ENCODE data around the gene SLC9A1. TPM values are rescaled to one million over a fixed set of nuclear protein-coding genes. Genes with fewer than 3 reads are reported as not detected.
A peak's percentile ranks its signal among the peaks of the same experiment; 100 is the strongest.
"Not testable (repeated sequence)": the region's sequence is repeated elsewhere in the genome, so short reads cannot be mapped to it uniquely, and the experiment has no call there.

The SLC9A1 gene
- polyA plus RNA-seq, 10 donors, result 10.0 to 19.9 (median 15.3) TPM

DNA sequence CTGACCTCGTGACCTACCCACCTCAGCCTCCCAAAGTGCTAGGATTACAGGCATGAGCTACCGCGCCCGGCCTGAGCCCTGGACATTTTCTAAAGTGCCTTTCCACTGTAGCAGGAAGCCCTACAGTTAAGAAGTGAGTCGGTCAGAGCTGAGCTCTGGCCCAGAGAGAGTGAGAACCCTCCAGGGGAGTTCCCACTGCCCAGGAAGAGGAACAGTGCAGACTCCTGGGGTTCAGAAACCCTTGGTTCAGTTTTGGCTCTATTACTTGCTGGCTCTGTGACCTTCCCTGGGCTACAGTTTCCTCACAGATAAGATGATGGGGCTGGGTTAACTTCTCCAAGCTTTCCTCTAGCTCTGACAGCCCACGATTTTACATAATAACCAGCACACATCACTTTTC is 20.9 kb downstream of the SLC9A1 start:
- no peak for DNase-seq

DNA sequence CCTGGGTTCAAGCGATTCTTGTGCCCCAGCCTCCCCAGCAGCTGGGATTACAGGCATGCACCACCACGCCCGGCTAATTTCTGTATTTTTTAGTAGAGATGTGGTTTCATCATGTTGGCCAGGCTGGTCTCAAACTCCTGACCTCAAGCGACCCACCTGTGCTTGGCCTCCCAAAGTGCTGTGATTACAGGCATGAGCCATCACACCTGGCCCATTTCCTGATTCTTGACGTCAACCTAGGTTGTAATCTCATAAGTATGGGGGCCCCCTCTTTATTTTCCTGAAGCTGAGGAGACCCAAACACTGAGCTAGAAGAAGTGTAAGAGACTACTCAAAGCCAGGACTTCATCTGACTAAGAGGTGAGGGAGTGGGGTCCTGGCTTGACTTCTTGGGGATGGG is 21.8 kb downstream of the SLC9A1 start:
- no peak for DNase-seq

DNA sequence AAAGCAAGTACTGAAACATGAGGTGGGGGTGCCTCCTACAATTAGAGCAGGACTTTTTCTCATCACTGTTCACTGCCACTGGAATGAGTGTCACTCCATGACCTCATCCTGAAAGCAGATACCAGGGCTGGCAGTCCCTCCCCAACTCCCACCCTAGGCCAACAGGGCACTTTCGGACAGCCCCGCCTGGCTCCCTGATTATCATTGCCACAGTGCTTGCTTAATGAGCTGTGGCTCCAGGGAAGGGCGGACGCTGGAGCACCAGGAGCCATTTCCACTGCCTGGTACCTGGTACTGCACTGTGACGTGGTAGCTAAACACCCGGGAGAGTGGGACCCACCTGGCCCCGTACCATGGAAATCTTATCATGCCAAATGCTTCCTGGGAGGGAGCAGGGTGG is 22.3 kb downstream of the SLC9A1 start:
- DNase-seq, result no peak

DNA sequence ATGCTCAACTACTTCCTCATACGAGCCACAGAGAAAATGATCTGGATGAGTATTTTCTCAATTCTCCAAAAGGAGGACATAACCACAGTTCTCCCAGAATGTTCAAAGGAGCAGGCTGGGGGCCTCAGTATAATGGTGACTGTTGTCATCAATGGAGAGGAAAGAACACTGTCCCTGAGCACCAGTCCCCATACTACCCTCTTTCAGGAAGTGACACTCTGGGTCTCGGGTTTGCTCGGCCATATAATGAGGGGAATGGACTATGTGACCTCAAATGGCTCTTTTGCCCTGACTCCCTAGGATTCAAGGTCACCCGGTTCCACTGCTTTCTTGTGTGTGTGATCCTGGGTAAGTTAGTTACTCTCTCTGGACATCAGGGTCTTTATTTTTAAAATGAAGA is 22.8 kb downstream of the SLC9A1 start:
- no peak for DNase-seq

DNA sequence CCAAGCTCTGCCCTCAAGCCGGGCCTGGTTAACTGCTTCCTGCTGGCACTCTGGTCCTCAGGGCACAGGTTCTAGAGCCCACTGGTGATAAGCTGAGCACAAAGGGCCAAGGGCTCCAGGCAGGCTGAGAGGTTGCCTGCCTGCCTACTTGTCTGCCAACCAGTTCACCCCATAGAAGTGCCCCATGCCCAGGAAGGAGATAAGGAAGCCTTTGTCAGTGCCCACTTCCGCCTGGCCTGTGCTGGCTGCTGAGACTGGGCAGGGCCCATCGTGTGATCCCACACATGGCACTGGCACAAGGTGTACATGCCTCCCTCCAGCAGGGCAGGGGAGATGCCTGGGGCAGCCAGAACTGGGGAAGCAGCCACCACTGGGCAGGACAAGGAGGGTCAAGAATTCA is 24.1 kb downstream of the SLC9A1 start:
- no peak for DNase-seq

DNA sequence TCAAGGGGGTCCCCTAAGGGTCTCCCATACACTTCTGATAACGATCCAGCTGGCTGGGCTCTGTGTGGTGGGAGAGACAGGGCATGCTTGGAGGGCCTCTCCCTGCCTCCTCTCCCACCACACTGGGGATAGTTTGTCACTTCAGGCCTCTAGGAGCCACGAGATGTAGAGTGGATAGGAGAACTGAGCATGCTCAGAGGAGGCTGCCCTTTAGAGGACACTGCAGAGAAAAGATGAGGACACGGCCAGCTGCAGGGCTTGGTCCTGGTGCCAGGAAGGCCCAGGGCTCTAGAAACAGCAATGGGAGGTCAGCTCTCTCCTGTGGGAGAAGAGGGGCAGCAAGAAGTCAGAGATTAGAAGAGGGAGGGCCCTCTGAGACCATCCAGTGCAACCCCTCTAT is 25.7 kb downstream of the SLC9A1 start:
- DNase-seq, result no peak

DNA sequence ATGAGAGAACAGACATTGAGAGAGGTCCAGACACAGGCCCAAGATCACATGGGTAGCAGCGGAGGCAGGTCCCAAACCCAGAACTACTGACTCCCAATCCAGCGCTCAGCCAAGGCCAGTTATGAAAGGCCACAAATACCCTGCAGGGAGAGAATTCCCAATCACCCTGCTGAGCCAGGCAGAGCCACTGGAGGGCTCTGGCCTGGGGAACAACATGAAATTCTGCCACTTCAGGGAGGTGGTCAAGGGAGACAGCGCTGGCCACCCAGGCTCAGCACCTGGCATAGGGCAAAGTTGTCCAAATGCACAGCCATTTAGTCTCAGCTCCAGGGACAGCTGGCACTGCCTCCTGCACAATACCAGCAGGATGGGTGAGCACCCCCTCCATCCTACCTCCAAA is 27.5 kb downstream of the SLC9A1 start:
- no peak for DNase-seq

DNA sequence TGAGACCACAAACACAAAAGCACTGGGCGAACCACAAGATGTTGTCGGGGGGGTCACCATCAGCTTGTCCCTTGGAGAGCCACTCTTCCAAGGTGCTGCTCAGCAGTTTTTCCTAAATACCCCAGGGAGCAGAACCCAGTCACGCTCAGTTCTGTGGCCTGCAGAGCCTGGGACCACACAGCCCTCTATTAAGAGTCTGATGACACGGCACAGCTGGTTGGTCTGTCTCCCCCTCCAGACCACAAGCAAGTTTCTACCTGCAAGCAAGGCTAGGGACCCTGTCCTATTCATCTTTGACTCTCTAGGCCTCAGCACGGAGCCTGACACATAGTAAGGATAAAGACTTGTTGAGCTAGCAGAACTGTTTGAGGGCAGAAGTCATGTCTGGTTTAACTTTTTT is 28.5 kb downstream of the SLC9A1 start:
- DNase-seq, result no peak

DNA sequence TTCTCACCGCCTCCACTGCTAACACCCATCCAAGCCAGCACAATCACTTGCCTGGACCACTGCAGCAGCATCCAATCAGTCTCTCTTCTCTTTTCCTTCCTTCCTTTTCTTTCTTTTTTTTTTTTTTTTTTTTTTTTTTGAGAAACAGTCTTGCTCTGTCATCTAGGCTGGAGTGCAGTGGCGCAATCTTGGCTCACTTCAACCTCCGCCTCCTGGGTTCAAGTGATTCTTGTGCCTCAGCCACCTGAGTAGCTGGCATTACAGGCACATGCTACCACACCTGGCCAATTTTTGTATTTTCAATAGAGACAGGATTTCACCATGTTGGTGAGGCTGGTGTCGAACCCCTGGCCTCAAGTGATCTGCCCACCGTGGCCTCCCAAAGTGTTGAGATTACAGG is 29.8 kb downstream of the SLC9A1 start:
- not testable (repeated sequence) for DNase-seq

DNA sequence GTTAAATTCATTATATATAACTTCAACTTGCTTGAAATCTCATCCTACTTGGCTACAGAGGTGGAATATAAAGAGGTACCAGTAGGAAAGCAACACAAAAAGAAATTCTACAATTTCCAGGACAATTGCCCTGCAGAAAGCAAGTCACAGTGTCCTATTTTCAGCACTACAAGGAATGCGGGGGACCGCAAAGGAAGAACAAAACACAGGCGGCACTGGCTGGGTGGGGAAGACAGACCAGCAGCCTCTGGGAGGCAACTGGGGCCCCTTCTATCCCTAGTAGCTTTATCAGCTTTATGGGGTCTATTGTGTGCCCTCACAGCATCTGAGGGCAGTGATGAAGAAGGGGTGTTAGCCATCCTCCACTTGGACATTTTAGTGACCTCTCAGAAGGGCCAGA is 30.5 kb downstream of the SLC9A1 start:
- DNase-seq, result no peak

DNA sequence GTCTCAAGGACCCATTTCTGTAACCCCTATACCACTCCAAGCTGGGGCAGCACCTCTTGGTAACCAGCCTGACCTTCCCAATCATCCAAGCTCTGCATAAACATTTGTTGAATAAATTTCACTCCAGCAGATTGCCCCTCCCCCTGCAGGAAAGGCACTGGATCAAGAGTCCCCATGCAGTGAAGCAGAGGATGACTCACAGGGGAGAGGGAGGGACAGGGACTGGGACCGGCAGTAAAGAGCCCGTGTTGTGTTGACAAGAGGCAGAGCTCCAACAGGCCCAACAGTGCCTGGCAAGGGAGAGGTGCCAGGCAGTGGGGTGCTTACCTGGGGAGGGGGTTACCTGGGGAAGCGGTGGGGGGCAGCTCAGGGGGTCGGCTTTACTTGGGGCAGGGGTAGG is 32.3 kb downstream of the SLC9A1 start:
- peak in 1 of 3 donors; percentile 48 for DNase-seq

DNA sequence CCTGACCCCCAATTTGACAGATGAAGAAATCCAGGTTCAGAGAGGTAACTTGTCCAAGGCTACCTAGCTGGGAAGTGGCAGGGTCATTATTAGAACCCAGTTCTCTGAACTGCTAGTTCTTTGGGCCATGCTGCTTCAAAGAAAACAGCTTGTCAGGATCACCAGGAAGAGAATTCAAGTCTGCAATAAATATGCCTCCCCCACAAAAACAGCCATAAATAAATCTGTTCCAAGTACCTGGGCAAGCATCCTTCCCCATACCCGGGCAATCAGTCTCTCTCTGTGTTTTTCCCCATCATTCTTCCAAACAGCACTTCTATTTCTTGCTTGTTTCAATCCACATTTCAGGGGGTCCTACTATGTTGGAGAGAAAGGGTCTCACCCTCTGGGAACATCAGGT is 34.1 kb downstream of the SLC9A1 start:
- no peak for DNase-seq

DNA sequence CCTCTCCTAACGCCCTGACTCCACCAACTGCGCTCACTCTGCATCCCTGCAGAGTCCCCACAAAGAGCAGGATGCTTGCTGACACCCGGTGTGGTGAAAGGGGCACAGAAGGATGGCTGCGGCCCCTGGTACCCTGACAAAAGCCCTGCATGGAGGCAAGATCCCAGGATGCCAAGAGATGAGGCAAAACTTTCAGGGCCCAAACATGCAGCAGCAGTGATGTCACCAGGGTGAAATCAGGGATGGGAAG is 36.6 kb downstream of the SLC9A1 start:
- no peak for DNase-seq

DNA sequence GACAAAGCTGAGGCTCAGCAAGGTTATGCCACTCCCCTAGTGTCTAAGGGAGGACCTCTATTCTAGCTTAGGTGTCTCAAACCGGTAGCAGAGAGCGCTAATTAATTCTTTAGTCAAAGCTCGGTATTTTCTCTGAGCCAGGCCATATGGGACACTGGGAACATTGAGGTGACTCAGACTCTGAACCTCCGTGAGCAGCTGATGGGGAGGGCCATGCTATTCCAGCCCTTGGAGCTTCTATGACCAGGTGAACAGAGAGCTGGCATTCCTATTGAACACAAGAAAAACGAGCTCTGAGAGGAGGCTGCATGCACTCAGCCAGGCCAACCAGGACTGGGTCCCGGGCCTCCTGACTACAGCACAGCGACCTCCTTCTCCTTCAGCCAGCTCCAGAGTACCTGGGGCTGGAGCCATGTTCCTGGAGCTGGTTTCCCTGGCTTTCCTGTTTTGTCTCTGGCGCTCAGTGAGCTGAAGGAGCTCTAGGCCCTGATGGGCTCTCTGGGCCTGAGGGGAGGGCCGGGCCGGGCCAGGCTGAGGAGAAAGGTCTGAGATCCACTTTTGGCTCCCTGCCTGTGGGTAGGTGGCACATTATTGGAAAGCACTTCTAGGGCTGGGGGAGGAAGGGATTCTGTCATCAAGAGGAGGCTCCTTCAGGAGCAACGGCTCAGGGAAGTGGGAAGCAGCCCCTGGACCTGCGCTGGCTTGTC is 37.0 kb downstream of the SLC9A1 start:
- no peak for DNase-seq

DNA sequence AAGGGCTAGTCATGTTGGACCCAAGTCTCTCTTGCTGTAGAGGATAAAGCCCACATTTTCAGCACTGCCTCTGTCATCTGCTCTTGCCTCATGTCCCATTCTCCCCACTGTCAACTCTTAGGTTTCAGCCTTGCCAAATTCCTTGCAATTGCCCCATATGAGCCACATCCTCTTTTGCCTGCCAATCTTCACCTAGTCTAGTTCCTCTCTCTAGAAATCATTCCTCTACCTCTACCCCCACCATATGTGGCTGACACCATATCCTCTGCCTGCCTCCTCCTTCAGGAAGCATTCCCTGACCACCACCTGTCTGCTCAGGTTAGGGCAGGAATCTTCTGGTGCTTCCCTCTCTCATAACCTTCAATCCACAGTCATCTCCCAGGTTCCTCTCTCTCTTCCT is 38.2 kb downstream of the SLC9A1 start:
- no peak for DNase-seq

DNA sequence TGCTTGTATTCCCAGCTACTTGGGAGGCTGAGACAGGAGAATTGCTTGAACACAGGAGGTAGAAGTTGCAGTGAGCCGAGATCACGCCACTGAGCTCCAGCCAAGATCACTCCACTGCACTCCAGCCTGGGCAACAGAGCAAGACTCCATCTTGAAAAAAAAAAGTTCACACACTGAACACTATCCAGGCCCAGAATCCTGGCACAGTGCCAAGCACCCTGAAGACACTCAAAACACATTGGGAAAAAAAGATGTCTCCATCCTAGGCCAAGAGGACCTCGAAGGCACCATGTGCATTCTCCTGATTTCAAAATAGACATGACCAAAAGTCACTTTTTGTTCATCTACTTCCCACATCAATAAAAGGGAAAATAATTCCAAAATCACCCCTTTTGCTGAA is 38.7 kb downstream of the SLC9A1 start:
- DNase-seq, result no peak

DNA sequence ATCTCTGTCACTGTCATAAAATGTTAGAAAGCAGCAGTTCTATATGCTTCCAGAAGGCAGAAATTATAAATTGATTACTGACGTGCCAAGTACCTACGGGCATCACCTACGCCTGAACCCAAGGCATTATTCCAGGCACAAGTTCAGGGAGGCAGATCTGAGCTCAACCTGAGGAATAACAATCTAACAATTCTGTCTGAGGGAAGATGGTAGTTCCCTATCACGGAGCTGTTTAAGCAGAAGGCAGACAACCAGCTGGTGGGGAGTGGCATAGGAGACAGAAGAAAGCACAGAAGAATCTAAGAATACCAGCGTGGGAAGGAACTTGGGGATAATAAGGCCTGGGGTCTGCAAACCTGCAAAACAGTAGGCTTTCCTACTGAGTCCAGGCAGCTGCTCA is 40.4 kb downstream of the SLC9A1 start:
- DNase-seq, result no peak

DNA sequence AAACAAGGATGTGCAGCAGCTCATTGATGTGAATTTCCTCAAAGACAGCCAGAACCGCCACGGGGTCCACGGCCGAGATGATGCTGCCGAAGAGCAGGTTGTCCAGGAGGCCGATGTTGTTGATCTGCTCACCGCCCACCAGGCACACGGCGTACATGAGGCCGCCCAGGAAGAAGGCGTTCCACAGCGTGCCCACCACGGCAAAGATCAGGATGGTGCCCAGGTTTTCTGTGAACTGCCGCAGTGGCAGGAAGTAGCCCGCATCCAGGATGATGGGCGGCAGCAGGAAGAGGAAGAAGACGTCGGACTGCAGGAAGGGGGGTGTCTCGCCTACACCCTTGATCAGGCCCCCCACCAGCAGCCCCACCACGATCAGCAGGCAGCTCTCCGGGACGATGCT is 41.1 kb downstream of the SLC9A1 start:
- DNase-seq, result no peak

DNA sequence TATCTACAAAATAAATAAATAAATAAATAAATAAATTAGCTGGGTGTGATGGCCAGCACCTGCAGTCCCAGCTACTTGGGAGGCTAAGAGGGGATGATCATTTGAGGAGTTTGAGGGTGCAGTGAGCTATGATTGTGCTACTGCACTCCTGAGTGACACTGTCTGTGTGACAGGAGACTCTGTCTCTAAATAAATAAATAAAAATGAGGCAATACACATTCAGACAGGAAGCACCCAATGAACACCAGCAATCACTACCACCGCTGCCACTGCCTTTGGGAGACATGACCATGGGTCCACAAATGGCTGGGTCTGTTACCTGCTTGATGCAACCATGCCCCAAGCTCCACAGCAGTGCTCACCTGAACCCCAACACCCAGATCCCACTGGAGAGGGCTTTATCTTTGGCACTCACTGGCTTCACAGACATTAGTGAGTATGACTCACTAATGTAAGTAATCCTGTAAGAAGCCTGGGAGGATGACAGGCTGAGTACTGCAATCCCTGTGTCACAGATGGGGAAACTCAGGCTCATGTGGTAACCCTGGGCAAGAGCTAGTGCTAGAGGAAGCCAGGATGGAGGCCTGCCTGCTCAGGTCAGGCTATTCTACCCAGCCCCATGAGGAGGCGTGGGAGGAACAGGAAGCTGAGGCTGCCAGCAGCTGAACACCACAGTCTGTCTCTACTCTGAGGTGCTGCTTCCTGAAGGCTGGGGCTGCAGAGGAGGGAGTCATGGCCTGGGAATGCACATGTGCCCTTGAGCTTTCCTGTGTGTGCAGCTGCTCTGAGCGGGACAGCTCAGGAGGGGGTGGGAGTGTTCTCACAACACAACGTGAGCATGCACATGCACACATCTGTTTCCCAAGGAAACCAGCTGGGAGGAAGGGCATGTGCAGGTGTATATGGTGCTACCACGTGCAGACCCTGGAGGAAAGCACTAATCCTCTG is 43.0 kb downstream of the SLC9A1 start:
- DNase-seq, result peak; percentile 61 to 94 (median 83)

DNA sequence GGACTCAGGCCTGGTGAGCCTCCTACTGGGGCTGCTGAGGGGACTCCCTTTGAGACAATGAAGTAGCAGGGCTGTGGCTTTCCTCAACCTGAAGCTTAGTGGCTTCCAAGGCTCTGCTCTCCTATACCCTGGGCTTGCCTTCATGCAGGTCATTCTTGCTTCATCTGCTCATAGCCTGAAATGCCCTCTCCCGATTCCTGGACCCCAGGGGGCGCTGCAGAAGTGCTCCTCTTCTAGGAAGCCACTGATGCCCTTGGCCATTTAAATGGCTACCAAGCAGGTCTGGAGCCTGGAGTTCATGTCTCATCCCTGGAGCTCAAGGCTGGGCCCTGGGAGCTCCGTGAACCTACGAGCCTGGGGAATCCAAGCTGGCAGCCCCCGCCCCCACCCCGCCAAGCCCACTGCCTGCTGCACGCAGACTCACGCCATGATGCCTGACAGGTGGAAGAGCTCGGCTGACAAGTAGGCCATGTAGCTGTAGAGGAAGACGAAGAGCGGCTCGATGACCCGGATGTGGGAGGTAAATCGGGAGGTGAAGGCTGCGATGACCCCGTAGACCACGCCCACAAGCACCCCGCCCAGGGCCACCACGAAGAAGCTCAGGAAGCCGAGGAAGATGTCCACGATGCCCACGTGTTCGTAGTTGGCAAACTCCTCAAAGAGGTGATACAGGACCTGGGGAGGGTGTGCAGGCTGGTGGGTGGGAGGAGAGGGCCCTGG is 45.7 kb downstream of the SLC9A1 start:
- DNase-seq, result no peak

DNA sequence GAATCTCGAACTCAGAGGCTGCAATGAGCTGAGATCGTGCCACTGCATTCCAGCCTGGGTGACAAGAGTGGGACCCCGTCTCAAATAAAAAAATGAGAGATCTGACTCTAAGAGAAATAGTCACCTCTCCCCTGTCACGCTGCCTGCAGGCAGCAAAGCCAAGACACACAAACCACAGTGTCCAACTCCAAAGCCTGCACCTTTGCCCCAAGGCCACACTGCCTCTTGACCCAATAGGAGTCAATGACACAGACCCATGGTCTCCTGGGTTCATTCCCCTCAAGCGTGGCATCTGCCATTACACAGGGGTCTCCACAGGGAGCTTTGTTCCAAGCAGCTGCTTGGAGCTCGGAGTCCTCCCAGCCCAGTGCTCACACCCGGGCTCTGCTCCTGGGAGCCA is 46.3 kb downstream of the SLC9A1 start:
- no peak for DNase-seq

DNA sequence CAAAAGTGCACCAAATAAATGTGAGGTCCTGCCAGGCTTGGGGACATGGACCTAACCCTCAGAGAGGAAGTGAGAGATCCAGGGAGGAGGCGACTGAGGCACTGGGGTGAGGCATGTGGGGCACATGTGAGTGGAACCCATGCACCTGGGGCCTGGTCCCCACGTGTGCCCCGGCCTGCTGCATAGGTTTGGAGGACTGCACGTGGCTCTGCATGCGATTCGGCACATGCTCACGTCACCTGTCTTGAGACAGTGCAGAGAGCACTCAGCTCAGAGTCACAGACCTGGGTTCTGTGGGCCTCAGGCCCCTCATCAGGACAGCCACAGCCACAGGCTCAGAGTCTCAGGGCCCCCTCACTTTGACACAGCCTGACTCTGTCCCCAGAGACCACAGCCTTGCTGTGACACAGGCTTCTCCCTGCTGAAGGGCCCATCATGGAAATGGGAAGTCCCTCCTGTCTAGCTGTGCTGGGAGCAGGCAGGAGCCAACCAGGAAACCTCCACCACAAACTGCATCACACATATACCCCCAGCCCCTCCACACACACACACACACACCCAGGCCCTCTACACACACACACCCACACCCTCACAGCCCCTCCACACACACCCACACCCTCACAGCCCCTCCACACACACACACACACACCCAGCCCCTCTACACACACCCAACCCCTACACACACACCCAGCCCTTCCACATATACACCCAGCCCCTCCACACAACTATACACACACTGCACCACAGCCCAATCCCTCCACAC is 48.2 kb downstream of the SLC9A1 start:
- DNase-seq, result no peak
